SU-DHL-6 (cell line): ENCODE results near the gene PPP2R3A.
A peak's percentile ranks its signal among the peaks of the same experiment; 100 is the strongest.
"Not testable (repeated sequence)": the region's sequence is repeated elsewhere in the genome, so short reads cannot be mapped to it uniquely, and the experiment has no call there.

Experiments
- H2AFZ ChIP-seq: fragments of 200-600 bp; sonication (generic); 2 replicates; pipeline ENCODE4 v1.6.1; 2014; ENCODE audit warnings: low read depth, mild to moderate bottlenecking, moderate library complexity, mixed read lengths, antibody characterized with exemption, low read length; ENCODE audit not compliant: severe bottlenecking
- H3F3A ChIP-seq: fragments of 200-600 bp; shearing (Covaris generic); 2 replicates; pipeline ENCODE4 v1.6.0; 2016; ENCODE audit warnings: antibody characterized with exemption, mild to moderate bottlenecking; ENCODE audit not compliant: insufficient read depth
- H3K27ac ChIP-seq: fragments of 200-600 bp; sonication (generic); 2 replicates; pipeline ENCODE4 v1.5.1; 2016; ENCODE audit warnings: low read depth, mild to moderate bottlenecking, low read length, moderate library complexity, mixed read lengths
- H3K27me3 ChIP-seq: fragments of 200-600 bp; sonication (generic), shearing (Covaris generic); 2 replicates; pipeline ENCODE4 v1.6.0; 2014; ENCODE audit warnings: mild to moderate bottlenecking, low read length
- H3K36me3 ChIP-seq: fragments of 200-600 bp; sonication (generic); 2 replicates; pipeline ENCODE4 v1.6.1; 2014; ENCODE audit warnings: mild to moderate bottlenecking, low read length, mixed read lengths
- H3K4me2 ChIP-seq: fragments of 300-600, 200-600 bp; shearing (Covaris generic), sonication (generic); 2 replicates; pipeline ENCODE4 v1.6.0; 2014; ENCODE audit warnings: low read length, low read depth, mild to moderate bottlenecking; ENCODE audit not compliant: poor library complexity, severe bottlenecking
- H3K4me3 ChIP-seq: fragments of 200-600 bp; sonication (generic); 2 replicates; pipeline ENCODE4 v1.5.1; 2014; ENCODE audit warnings: antibody characterized with exemption, low read length, mild to moderate bottlenecking, mixed read lengths; ENCODE audit not compliant: insufficient read depth, poor library complexity, severe bottlenecking
- H3K79me2 ChIP-seq: fragments of 200-600 bp; sonication (generic); 2 replicates; pipeline ENCODE4 v1.6.1; 2014; ENCODE audit warnings: mild to moderate bottlenecking, low read length, moderate library complexity; ENCODE audit not compliant: insufficient read depth
- H3K9ac ChIP-seq: fragments of 200-600 bp; sonication (generic); 2 replicates; pipeline ENCODE4 v1.7.0; 2014; ENCODE audit warnings: mild to moderate bottlenecking, low read length
- H3K9me2 ChIP-seq: fragments of 200-600 bp; sonication (generic); replicated peaks from 2 replicates; pipeline ENCODE4 v1.6.1; 2014; ENCODE audit warnings: low read length; ENCODE audit not compliant: insufficient read depth
- H3K9me3 ChIP-seq: fragments of 200-600 bp; sonication (generic); 2 replicates; pipeline ENCODE4 v1.6.1; 2014; ENCODE audit warnings: low read length, mixed read lengths; ENCODE audit not compliant: insufficient read depth
- H4K20me1 ChIP-seq: fragments of 200-600 bp; sonication (generic); 2 replicates; pipeline ENCODE4 v1.6.1; 2014; ENCODE audit warnings: low read depth, mild to moderate bottlenecking, antibody characterized with exemption, low read length, moderate library complexity, mixed read lengths
- CTCF ChIP-seq: fragments of 200-600 bp; sonication (generic); IDR thresholded peaks from one replicate; pipeline ENCODE4 v1.5.1; 2017; ENCODE audit warnings: antibody characterized with exemption, mild to moderate bottlenecking, low read length, moderate library complexity; ENCODE audit not compliant: insufficient read depth, poor library complexity, severe bottlenecking
- EZH2phosphoT487 ChIP-seq: fragments of 200-600 bp; sonication (generic), shearing (Covaris generic); conservative IDR thresholded peaks from 2 replicates; pipeline ENCODE4 v1.6.1; 2018; ENCODE audit warnings: mild to moderate bottlenecking, antibody characterized with exemption, low read length, moderate library complexity, mixed read lengths

Gene PPP2R3A

GRCh38 chr3:136152963-136153362 lies 187.4 kb downstream of the PPP2R3A start:
- Histone ChIP-seq H4K20me1 (peaks cover 52% of the 10 kb centered on the region), H3K4me2 (no peak overlapping the region), H3K36me3 (peaks cover 27% of the 10 kb centered on the region), H3K9me3 (no peaks in the 10 kb centered on the region), H3F3A (peaks cover 9% of the 10 kb centered on the region; the same call in 1 of the 2 replicates), H3K27me3 (no peaks in the 10 kb centered on the region), H2AFZ (no peak overlapping the region), H3K4me3 (no peak overlapping the region), H3K9ac (no peak overlapping the region), H3K9me2 (no peaks in the 10 kb centered on the region), H3K27ac (no peak overlapping the region), H3K79me2 (peaks cover 96% of the 10 kb centered on the region)
- TF ChIP-seq CTCF = no peak
- TF ChIP-seq EZH2phosphoT487 = no peak

- no peaks in the 10 kb centered on the region for H3K36me3 ChIP-seq
- no peak overlapping the region for H3K4me3 ChIP-seq
- H3K27me3 ChIP-seq = no peaks in the 10 kb centered on the region
- peaks cover 18% of the 10 kb centered on the region; the same call in 1 of the 2 replicates for H3F3A ChIP-seq
- H4K20me1 ChIP-seq = peaks cover 61% of the 10 kb centered on the region
- H3K9me3 ChIP-seq = no peaks in the 10 kb centered on the region
- peaks cover 99% of the 10 kb centered on the region for H3K79me2 ChIP-seq
- TF ChIP-seq CTCF (no peak), EZH2phosphoT487 (no peak)
- no peak overlapping the region for H3K4me2 ChIP-seq
- H3K9me2 ChIP-seq = no peaks in the 10 kb centered on the region
- H2AFZ ChIP-seq = no peak overlapping the region
- no peak overlapping the region for H3K27ac ChIP-seq
- no peak overlapping the region for H3K9ac ChIP-seq
These were observed 196.0 kb downstream of the PPP2R3A start for GRCh38 chr3:136161516-136161915.

- Histone ChIP-seq H3K4me2 (no peak overlapping the region), H3K9me2 (no peaks in the 10 kb centered on the region), H4K20me1 (peaks cover 65% of the 10 kb centered on the region), H3K27me3 (no peaks in the 10 kb centered on the region), H3K27ac (no peak overlapping the region), H3K4me3 (no peak overlapping the region), H3K9ac (no peak overlapping the region), H3K9me3 (no peaks in the 10 kb centered on the region), H2AFZ (no peak overlapping the region), H3K36me3 (no peaks in the 10 kb centered on the region), H3K79me2 (peaks cover 99% of the 10 kb centered on the region), H3F3A (peaks cover 18% of the 10 kb centered on the region; the same call in 1 of the 2 replicates)
- TF ChIP-seq EZH2phosphoT487 = no peak
- TF ChIP-seq CTCF = no peak
These were observed 196.8 kb downstream of the PPP2R3A start for GRCh38 chr3:136162322-136162721.

GRCh38 chr3:136163607-136164006 lies 198.1 kb downstream of the PPP2R3A start:
- H4K20me1 ChIP-seq = peaks cover 65% of the 10 kb centered on the region
- not testable (repeated sequence) for H3K36me3 ChIP-seq, H3K4me2 ChIP-seq

More at GRCh38 chr3:136163607-136164006, 198.1 kb downstream of the PPP2R3A start:
- not testable (repeated sequence) for H3K9ac ChIP-seq, H3K27me3 ChIP-seq, H3K9me3 ChIP-seq, H3K9me2 ChIP-seq, H2AFZ ChIP-seq, H3K4me3 ChIP-seq
- Histone ChIP-seq H3K79me2 (peaks cover 99% of the 10 kb centered on the region), H3F3A (peaks cover 14% of the 10 kb centered on the region), H3K27ac (peak overlapping the region; percentile 31)
